GM18498 (cell line): ENCODE results near the gene THSD8.

Source experiments
- ATAC-seq: cut with Tn5 transposase; IDR thresholded peaks from one replicate; pipeline ENCODE4 v1.9.1; 2021; ENCODE audit warnings: mild to moderate bottlenecking, moderate library complexity; ENCODE audit not compliant: unreplicated experiment

THSD8 gene

GRCh38 chr19:12779162-12779993 is 22.5 kb upstream of the THSD8 start:
- ATAC-seq = no peak

- no peak for ATAC-seq
Observed at GRCh38 chr19:12782174-12782423, 19.8 kb upstream of the THSD8 start.

- peak; percentile 53 for ATAC-seq
Observed at GRCh38 chr19:12782424-12783290, 19.2 kb upstream of the THSD8 start.

- ATAC-seq = no peak
Observed at GRCh38 chr19:12783291-12783848, 18.5 kb upstream of the THSD8 start.

- no peak for ATAC-seq
Observed at GRCh38 chr19:12783849-12784393, 17.9 kb upstream of the THSD8 start.

GRCh38 chr19:12784394-12784870 is 17.4 kb upstream of the THSD8 start:
- ATAC-seq = no peak

GRCh38 chr19:12784871-12785430 is 16.9 kb upstream of the THSD8 start:
- no peak for ATAC-seq

- no peak for ATAC-seq
Observed at GRCh38 chr19:12785431-12786031, 16.3 kb upstream of the THSD8 start.

GRCh38 chr19:12786141-12786870 is 15.6 kb upstream of the THSD8 start:
- ATAC-seq = no peak

GRCh38 chr19:12786952-12787351 is 14.9 kb upstream of the THSD8 start:
- ATAC-seq = no peak

GRCh38 chr19:12787458-12787857 is 14.4 kb upstream of the THSD8 start:
- ATAC-seq = no peak

GRCh38 chr19:12788042-12788681 is 13.7 kb upstream of the THSD8 start:
- ATAC-seq = no peak

GRCh38 chr19:12788682-12789097 is 13.2 kb upstream of the THSD8 start:
- ATAC-seq = no peak

- no peak for ATAC-seq
Observed at GRCh38 chr19:12789098-12789903, 12.6 kb upstream of the THSD8 start.

GRCh38 chr19:12789904-12790619 is 11.8 kb upstream of the THSD8 start:
- peak; percentile 44 for ATAC-seq

GRCh38 chr19:12790628-12791344 is 11.1 kb upstream of the THSD8 start:
- ATAC-seq = no peak

- peak; percentile 36 for ATAC-seq
Observed at GRCh38 chr19:12791345-12792050, 10.4 kb upstream of the THSD8 start, which contains the start of gene JUNB. Gene JUNB, plus strand, starts transcription at chr19:12791486. Its CDS starts 286 bp downstream, at chr19:12791772.
